ENCODE data around the gene CARD11.

CARD11 gene

DNA sequence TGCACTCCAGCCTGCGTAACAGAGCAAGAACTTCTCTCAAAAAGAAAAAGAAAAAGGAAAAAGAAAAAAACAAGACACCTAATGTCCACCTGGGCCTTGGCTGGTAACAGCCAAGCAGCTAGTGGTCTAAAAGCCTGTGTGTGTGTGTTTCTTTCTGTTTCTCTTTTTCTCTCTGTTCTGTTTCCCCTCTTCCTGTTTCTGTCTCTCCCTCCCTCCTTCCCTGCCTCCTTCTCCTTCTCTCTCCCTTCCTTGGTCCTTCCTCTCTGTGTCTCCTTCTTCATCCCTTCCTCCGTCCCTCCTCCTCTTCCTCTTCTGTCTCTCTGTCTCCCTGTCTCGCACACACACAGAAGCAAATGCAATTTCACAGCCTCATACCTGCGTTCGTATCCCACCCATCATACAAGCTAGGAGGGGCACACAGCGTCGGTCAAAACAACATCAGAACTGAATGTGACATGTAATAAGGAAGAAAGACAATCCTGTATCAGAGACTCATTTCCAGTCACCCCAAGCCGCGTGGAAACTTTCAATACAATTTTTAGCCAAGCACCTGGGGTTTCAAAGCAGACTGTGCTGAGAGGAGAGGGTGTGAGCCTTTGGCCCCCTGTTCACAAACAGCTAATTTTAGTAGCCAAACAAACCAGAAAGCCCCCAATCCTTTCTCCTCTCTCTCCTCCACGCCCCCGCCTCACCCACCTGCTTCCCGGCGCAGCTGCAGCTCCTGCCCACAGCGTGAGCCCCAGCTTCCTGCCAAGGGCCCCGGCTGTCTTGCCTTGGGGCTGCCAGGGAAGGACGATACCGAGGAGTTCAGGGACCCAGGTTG is 149.3 kb downstream of the CARD11 start:
- DNase-seq: no peak

GRCh38 chr7:2893411-2893861 is 150.2 kb downstream of the CARD11 start:
- DNase-seq: no peak

DNA sequence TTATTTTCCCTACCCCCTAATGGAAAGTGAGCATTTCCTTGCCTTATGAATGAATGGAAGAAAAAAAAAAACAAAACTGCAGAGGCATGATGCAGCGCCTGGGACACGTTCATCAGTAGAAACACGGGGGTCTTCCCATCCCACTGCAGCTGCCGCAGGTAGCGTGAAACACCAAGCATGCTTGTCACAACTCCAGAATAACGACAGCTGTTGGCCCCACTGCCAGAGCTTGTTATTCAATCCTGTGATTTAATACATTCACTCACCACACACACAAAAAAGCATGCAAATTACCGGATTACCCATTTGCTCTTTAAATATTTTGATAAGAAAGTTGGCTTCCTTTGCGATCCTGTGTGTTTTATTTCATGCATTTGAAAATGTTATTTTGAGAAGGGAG is 151.1 kb downstream of the CARD11 start:
- no peak for DNase-seq

DNA sequence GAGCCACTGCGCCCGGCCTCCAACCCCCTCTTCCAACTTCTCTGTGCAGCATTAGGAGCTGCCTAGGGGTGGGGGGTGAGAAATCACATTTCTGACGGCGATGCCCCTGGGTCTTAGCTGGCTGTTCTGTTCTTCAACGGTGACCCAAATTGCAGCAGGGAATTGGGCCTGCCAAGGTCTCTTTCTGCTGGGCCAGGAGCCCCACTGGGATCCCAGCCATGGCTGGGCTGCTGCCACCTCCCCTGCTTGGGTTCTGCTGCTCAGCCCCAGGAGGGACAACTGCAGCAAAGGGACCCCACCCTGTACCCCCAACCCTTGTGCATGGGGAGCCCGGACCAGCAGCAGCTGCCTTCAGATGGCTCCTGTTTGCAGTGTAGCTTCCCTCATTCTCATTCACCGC is 155.9 kb downstream of the CARD11 start:
- no peak for DNase-seq

DNA sequence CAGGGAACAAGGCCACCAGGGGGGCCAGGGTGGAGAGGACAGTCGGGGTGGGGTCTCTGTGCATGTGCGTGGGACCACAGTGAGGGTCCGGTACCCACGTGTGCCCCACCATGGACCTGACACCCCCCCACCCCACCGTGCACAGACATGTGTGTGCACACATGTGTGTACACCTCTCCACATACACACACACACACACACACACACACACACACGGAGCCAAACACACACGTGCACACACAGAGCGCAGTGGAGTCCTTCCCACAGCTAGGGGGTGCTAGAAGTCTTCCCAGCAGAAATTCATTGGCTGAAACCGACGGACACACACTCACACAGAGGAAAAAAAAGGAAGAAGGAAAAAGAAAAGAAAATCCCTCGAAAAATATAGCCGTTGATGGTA is 156.8 kb downstream of the CARD11 start:
- DNase-seq: no peak

GRCh38 chr7:2886391-2886790 is 157.3 kb downstream of the CARD11 start:
- DNase-seq: no peak

DNA sequence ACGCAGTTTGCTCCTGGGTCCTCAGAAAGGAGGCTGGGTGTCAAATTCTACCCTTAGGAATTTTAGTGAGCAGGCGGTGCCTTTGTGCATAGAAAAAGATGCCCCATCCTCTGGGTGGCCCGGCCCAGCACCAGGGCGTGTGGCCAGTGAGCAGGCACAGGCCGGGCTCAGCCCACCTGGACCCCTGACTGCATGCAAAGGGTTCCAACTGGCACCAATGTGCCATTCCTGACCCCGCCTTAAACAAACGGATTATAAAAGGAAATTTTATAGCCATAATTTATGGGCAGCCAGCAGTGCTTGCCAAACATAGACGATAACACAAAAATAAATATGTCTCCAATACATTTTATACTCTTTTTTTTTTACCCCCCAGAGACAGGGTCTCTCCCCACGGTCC is 159.5 kb downstream of the CARD11 start:
- no peak for DNase-seq

- DNase-seq: no peak
Measured at GRCh38 chr7:2883101-2883500, 160.6 kb downstream of the CARD11 start.

DNA sequence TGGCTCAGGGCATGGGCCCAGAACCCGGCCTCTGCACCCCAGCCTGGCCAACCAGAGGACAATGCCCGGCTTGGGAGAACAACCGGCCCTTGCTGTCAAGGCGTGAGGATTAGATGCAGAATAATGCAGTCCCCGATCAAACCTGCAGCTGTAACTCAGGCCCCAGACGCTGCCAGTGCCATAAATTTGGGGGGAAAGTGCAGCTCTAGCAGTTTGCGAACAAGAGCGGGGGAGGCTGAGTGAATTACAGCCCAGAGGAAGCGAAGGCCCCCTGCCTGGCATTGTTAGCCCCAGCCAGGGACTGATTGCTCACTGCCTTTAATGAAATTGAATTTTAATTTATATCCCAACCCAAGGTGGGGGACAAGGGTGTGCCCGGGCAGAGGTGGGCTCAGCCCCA is 161.6 kb downstream of the CARD11 start:
- DNase-seq: no peak

DNA sequence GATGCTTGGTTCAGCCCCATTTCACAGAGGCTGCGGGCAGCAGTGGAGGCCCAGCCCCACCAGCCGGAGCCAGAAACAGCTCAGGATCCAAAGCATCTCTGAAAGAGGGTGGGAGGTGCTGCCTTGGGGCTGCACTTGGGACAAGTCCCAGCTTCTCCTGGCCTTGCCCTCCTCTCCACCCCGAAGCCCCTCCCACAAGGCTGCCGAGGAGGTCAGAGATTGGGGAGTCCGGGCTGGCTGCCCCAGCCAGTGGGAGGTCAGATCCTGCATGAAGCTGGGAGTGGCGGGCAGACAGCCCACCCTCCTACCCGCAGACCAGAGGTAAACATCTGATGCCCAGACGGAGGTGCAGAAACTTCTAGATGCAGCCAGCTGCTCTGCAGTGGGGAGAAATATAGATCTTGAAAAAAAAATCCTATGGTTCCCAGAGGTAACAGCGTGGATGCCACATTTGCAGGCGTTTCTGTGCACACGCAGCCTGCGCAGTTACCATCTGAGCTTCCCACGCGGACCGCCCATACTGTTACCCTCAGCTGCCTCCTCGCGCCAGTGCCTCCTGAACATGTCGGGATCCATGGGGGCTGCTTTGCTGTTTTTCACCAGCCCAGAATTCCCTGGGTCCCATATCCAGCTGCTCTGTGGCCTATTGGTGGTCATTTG is 162.7 kb downstream of the CARD11 start:
- DNase-seq: no peak

- DNase-seq: no peak
Measured at GRCh38 chr7:2880051-2880450, 163.6 kb downstream of the CARD11 start.

GRCh38 chr7:2879354-2879753 is 164.3 kb downstream of the CARD11 start:
- DNase-seq: no peak

DNA sequence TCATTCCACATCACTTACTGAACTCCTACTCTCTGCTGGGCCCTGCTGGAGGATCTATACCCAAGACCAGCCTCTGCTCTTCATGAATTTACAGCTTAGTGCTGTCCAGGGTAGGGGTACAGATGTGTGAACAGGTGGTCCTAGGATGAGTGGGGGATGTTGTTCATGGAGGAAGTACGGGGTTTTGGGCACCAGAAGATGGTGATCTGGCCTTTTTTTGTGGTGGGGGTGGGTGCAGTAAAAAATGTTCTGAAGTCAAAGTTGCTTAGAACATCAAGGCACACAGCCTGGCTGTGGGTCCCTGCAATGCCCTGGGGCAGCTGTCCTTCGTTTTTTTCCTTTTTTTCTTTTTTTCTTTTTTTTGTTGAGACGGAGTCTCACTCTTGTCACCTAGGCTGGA is 165.4 kb downstream of the CARD11 start:
- no peak for DNase-seq

DNA sequence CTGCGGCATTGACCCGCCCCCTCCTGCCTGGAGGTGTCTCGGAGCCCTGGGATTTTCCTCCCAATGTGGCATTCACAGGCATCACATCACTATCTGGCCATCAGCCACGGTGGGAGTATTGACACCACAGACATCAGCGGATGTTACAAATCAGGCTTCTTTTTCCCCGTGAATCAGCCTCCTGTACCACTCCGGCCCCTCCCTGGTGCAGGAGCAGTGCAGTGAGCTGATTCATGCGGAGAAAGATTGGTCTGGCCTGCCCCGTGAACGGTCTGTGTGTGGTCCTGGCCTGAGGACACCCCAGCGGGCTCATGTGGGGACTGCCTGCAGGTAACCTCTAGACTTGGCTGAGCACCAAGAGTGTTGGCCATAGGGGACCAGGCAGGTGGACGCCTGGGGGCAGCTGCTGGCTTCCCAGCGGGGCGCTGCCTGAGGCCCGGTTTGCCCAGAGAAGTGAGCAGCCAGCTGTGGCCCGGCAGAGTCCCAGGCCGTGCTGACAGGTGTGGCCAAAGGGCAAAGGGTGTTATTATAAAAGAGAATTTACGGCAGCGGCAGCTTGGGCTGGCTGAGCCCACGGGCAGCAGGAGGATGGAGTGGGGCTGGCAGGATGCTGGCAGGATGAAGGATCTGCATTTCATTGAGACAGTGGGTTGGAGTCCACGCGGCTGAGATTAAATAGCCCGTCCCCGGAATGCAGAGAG is 167.5 kb downstream of the CARD11 start:
- no peak for DNase-seq

DNA sequence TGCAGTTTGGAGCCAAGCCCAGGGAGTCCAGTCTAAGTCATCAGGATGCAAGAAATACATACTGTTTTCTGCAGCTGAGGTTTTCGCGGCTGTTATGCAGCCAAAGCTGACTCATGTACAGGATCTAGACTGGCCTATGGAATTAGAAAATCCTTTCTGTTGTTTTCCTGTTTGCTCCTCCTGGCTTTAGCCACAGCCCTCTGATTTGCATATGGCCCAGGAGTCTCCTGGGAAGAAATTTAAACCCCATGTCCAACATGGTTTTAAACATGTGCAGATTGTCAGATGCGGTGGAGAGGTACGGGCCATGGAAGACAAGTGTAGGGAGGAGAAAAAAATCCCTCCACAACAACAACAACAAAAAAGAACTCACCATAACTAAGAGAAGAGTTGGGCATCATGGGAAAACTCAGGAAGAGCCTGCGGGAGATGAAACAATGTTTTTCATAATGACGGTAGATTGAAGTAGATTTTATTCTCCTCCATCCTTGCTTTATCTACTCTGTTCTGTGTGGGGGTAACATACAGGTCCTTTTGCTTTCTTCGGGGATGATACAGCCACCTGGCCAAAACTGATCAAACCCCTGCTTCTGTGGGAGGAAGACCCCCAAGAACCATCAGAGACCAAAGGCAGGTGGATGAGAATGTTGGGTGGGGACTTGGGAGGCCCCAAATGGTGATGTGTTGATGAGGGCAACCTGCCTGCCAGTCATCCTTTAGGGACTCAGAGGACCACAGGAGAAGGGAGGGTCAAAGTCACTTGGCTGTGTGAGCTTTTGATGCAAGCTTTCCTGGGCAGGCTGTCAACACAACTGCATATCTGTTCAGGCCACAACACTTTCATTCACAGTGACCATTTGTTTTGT is 169.7 kb downstream of the CARD11 start:
- DNase-seq: peak; percentile 48

GRCh38 chr7:2873146-2873545 is 170.5 kb downstream of the CARD11 start:
- DNase-seq: no peak

GRCh38 chr7:2872296-2872874 is 171.3 kb downstream of the CARD11 start:
- no peak for DNase-seq

- no peak for DNase-seq
Measured at GRCh38 chr7:2870471-2870931, 173.2 kb downstream of the CARD11 start.

DNA sequence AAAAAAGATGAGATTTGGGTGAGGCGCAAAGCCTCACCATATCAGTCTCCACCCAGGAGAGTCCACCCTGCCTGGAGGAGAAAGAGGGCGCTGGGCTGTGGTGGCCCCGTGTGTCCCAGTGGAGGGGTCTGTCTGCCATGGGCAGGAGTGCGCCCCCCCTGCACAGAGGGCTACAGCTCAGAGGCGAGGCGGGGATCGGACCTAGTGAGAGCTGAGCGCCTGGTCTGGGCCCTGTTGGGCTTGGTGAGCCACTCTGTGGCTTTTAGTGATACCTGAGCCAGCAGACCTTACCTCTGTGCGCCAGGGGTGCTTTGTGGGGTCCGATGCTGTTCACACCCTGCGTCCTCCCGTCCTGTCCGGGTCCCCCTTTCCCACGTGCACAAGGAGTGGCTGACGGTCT is 173.7 kb downstream of the CARD11 start:
- no peak for DNase-seq

DNA sequence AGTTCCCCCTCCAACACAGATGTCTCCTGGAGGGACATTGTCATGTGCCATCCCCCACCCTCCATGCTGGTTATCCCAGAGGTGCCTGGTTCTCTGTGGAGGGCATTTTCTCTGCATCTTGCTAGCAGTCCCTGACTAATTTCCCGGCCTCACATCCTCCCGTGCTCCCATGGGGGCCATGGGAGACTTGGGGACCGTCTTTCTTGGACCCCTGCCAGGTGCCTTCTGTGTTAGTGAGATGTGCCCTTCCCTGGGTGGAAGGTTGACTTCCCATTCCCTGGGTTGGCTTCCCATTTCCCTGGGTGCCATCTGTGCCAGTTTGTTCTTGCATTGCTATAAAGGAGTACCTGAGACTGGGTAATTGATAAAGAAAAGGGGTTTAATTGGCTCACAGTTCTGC is 177.1 kb downstream of the CARD11 start:
- DNase-seq: no peak

- DNase-seq: no peak
Measured at GRCh38 chr7:2864999-2865670, 178.5 kb downstream of the CARD11 start.

Measured in GOT3 (cell line).